NCI-H2029 (cell line): ENCODE measurements around the gene LHPP.
A peak's percentile ranks its signal among the peaks of the same experiment; 100 is the strongest.

ENCODE experiments used
- DNase-seq: peaks from one replicate; lab custom pipeline; 2025; lab: John Stamatoyannopoulos, UW

Gene LHPP

GRCh38 chr10:124470544-124471434 is 9.2 kb downstream of the LHPP start:
- DNase-seq: no peak

DNA sequence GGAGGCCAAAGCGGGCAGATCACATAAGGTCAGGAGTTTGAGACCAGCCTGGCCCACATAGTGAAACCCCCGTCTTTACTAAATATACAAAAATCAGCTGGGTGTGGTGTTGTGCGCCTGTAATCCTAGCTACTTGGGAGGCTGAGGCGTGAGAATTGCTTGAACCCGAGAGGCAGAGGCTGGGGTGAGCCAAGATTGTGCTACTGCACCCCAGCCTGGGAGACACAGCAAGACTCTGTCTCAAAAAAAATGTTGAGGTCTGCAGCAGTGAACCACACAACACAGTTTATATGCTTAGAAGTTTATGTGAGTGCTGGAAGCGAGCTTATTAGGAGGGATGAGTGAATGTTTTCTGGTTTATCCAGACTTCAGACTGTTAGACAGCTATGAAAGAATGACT is 10.4 kb downstream of the LHPP start:
- DNase-seq: no peak

GRCh38 chr10:124473070-124473469 is 11.4 kb downstream of the LHPP start:
- no peak for DNase-seq

DNA sequence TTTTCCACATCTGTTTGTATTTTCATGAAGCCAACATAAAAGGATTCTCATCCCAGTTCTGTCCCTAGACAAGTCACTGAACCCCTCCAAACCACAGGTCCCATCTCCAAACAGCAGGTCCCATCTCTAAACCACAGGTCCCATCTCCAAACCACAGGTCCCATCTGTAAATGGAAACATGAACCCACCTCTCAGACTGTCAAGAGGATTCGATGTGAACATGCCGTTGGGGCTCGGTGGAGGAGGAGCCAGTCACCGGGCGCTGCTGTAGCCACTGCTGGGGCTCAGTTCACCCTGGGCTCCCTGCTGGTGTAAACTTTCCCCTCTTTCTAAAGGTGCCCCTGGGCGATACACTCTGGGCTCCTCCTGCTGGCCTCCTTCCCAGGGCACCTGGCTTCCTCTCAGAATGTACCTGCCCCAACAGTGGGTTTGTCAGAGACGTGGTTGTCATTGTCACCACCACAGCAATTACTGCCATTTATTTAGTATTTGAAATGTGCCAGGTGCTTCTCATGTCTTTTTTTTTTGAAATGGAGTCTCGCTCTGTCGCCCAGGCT is 13.0 kb downstream of the LHPP start:
- DNase-seq: no peak

GRCh38 chr10:124476043-124476725 is 14.6 kb downstream of the LHPP start:
- no peak for DNase-seq

- DNase-seq: no peak
These were observed 16.2 kb downstream of the LHPP start for GRCh38 chr10:124477614-124478363.

DNA sequence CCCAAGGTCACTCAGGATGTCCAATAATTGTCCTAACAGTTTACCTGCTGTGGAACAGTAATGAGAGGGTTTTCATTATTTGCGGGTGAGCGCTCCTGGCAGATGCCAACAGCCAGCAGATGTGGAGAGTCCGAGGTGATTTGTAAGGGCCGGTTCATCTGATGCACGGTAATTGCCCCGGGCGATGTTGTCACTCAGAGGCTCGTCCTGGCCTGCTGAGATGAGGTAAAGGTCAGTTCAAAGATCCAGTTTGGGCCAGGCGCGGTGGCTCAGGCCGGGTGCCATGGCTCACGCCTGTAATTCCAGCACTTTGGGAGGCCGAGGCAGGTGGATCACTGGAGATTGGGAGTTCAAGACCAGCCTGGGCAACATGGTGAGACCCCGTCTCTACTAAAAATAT is 16.9 kb downstream of the LHPP start:
- no peak for DNase-seq

DNA sequence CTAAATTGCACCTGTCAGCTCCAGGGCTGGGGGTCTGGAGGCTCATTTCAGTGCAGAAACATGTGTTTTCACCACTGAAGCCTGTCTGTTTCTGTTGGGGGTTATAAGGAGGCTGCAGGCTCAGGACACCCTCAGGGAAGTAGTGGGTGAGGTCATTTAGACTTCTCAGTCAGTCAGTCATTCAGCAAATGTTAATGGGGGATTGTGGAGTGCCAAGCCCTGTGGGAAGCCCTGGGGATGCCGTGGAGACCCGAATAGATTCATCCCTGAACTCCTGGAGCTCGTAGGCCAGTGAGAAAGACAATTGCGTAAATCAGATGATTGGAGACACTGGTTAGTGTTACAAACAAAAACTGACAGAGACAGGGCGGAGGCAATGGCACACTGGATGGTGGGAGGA is 19.2 kb downstream of the LHPP start:
- DNase-seq: no peak

DNA sequence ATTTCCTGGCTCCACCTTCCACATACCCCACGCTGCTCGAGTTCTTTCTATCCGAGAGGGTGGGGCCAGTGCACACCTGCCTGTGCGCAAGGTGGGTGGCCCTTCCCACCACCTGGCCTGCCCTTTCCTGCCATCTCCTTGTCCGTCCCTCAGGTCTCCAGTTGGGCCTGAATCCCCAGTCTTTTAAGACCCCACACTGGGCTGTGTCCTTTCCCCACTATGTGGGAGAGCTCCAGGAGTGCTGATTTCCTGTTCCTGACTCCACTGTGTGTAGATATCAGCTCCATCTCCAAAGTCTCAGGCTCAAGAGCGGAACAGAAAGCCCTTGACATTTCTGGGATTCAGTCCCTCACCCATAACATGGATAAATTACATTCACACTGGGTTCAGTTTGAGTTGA is 20.1 kb downstream of the LHPP start:
- no peak for DNase-seq

GRCh38 chr10:124482236-124482800 is 20.7 kb downstream of the LHPP start:
- DNase-seq: no peak

DNA sequence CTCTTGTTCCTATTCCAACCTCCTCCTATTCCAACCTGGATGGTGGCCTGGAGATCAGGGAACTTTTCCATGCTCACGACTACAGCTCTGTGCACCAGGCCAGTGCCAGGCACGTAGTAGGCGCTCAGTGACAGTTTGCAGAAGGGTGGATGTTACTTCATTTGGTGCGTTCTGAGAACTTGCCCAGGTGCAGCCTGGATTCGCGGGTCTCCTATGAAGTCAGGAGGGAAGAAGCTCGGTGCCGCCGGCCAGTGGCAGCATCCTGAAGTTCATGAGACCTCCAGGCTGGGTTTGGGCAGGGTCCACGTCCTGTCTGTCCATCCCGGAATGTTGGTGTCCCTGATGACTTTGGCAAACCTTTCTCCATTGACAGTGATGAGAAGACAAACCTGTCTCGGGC is 21.3 kb downstream of the LHPP start:
- DNase-seq: no peak

GRCh38 chr10:124484031-124484430 is 22.4 kb downstream of the LHPP start:
- no peak for DNase-seq

DNA sequence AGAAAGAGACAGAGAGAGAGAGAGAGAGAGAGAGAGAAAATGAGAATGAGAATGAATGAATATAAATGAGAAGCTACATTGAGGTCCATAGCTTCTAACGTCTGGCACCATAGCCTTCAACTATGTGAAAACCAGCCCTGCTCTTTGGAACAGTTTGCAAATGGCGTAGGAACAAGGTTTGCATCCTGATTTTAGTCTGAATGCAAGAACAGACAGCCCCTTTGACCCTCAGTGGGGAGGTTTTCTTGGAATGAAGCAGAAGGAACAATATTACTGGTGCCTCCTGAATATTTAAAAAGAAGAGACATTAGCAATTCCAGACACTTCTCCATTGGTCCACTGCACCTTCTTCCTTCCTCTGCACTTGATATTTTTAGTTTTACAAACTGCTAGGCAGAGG is 23.0 kb downstream of the LHPP start:
- no peak for DNase-seq

DNA sequence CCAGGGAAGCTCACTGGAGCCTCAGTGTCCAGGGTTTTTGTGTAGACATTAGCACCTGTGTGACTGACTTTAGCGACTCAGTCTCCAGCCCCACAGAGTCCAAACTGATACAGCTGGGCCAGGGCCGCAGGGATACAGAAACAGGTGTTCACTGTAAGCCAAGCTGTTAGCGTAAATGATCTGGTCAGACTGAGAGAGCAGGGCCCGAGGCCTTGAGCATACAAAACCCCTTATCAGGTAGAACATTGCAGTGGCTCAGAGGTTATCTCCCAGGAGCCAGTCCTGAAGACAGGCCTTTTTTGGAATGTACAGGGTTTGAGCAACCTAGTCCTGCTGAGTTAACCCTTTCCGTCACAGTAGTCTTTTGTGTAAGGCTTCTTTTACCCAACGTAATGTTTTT is 25.0 kb downstream of the LHPP start:
- no peak for DNase-seq

DNA sequence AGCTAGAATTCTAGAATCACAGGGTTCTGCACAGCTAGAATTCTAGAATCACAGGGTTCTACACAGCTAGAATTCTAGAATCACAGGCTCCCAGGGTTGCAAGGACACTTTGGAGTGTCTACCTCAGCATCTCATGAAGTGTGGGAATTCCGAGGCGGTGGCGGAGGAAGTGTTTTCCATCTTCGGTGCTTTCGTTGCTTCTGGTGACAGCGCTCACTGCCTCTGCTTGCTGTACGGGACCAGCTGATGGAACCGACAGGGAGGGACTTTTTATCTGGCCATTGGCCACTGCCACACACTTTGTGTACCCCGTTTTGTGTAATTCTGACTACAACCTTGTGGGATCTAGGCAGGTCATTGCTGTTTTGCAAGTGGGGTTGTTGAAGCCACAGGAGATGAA is 29.5 kb downstream of the LHPP start:
- DNase-seq: no peak

GRCh38 chr10:124492266-124492665 is 30.6 kb downstream of the LHPP start:
- no peak for DNase-seq

DNA sequence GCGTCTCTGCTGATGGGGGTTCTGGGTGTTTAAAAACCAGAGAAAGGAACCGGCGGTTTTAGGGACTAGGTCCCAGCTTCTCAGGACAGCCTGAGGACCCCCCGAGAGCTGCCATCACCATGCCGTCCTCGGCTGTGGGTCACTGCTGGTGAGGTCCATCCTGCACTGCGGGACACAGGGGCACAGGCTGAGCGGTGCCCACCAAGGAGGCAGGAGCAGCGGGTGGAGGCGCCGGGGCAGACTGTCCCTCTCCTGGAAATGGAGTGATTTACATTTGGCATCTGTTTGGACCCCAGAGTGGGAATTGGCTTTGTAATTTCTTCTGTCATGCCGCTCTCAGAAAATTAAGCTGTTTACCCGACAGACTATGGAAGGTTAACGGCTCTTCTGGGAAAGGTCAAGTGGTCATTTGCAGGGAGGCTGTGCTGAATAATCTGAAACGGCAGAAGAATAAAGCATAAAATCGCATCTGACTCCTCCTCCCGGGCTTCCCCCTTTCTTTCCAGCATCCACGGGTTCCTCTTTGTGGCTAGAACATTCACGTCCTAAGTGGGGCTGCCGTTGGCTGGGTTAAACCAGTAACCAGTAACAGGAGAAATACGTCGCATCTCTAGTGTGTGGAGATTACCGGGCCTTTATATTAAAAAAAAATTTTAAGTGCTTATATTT is 31.7 kb downstream of the LHPP start:
- DNase-seq: peak; percentile 22

DNA sequence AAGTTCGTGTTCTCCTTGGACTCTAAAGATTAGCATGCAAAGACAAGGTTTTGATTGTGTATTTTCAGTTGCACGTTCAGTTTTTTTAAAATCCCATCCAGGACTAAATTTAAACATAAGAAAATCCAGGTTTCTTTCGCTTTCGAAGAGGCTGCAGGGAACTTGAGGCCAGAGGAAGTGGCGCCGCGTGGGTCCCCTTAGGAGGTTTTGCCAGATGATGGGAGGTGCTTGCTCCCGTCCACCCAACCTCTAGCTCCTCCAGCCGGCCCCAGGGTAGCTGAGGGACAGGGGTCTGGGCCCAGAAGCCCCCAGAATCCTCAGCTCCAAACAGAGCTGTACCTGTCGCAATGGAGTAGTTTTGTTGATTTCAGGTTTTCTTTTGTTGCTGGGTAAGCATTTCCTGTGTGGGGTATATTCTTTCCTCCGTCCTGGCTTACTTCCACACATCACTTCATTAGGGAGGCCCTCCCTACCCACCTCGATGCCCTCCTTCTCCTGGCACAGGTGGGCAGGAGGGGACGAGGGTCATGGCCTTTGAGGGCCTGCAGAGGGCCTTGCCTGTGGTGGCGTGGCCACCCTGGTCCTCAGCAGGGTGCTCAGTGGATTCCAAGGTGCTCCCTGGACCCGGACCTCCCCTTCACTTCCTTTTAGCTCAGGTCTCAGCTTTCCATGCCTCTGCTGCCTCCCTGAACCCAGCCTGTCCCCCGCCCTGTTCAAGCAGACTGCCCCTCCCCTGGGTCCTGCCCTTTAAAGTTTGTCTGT is 32.6 kb downstream of the LHPP start:
- DNase-seq: no peak

DNA sequence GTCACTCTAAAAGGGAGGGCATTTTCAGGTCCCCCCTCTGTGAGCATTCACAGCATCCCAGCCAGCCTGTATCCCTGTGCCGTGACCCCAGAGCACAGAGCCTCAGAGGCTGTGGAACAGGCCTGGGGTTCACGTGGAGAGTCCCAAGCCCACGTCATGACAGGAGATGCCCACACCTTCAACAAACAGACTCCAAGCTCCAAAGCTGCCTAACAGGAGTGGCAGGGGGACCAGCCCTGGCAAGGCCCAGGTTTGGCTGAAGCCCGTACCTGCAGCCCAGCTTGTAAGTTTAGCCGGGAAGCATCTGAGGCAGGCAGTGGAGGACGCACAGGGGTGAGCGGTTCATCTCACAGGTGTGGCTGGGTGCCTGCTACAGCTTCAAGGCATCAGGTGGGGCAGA is 33.5 kb downstream of the LHPP start:
- no peak for DNase-seq

- DNase-seq: no peak
These were observed 34.1 kb downstream of the LHPP start for GRCh38 chr10:124495725-124496124.

DNA sequence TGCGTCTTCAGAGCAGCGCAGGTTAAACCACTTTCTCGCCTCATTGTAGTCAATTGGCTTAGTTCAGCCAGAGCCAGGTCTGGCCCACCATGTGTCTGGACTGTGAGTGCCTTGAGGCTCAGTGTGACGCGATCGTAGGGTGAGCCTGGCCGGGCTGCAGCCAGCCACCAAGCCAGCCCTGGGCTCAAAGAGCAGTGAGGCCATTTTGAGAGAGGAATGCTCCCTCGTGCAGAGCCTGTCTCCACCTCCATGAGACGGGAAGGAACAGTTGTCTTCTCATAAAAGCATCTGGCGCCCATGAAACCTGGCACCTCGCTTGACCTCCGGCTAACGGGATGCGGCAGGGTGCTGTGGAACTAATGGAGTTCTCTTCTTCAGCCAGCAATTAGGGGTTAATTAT is 34.5 kb downstream of the LHPP start:
- DNase-seq: no peak
